ENCODE data around the gene CSF3R. TPM values are rescaled to one million over a fixed set of nuclear protein-coding genes. Genes with fewer than 3 reads are reported as not detected.

CSF3R gene
- total RNA-seq, 1 experiment from 2014 or later = 0.26 TPM

DNA sequence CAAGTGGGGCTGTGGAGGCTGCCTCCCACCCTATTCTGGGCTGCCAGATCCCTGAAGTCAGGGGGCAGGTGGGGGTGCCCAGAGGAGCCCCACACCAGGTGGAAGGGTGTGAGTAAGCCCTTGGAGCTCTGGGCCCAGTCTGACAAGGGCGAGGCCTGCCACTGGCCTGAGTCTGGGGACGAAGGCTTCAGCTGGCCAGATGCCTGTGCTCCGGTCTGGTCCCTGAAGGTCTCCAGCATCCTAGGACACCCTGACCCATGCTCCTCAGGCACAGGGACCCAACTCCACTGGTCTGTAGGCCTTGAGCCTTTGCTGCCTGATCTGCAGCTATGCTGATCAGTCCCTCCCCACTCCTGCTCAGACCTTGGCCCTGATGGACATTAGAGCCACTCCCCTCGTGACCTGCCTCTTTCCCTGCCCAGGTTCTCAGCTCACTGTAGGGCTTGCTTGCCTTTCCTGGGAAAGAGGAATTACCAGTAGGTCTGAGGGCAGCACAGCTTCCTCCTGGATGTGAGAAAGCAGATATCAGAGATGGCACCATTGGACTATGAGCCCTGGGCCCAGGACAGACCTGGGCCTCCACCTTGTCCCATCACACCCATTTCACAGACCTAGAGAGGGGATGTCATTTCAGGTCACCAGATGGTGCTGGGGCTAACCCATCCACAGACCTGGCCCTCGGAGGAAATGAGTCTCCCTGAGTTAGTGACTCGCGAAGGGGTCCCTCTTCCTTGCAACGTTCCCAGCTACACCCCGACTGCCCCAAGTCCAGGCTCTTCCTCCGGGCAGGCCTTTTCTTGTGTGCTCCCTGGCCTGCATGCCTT lies 32.8 kb upstream of the CSF3R start:
- POLR2A ChIA-PET = no interaction called here
- ATAC-seq = no peak
- no peak for DNase-seq (ENCODE audit: low spot score)

More for the DNA sequence above, 32.8 kb upstream of the CSF3R start:
- Mint-ChIP-seq H3K36me3 (no peaks in the 10 kb centered on the region), H3K27me3 (ENCODE audit: low read depth) (no peaks in the 10 kb centered on the region; the same call in 1 of the 2 replicates), H3K4me3 (no peak overlapping the region), H3K9me3 (no peaks in the 10 kb centered on the region), H3K4me1 (peaks cover 15% of the 10 kb centered on the region), H3K27ac (no peak overlapping the region)
- TF ChIP-seq, protein P1, sequence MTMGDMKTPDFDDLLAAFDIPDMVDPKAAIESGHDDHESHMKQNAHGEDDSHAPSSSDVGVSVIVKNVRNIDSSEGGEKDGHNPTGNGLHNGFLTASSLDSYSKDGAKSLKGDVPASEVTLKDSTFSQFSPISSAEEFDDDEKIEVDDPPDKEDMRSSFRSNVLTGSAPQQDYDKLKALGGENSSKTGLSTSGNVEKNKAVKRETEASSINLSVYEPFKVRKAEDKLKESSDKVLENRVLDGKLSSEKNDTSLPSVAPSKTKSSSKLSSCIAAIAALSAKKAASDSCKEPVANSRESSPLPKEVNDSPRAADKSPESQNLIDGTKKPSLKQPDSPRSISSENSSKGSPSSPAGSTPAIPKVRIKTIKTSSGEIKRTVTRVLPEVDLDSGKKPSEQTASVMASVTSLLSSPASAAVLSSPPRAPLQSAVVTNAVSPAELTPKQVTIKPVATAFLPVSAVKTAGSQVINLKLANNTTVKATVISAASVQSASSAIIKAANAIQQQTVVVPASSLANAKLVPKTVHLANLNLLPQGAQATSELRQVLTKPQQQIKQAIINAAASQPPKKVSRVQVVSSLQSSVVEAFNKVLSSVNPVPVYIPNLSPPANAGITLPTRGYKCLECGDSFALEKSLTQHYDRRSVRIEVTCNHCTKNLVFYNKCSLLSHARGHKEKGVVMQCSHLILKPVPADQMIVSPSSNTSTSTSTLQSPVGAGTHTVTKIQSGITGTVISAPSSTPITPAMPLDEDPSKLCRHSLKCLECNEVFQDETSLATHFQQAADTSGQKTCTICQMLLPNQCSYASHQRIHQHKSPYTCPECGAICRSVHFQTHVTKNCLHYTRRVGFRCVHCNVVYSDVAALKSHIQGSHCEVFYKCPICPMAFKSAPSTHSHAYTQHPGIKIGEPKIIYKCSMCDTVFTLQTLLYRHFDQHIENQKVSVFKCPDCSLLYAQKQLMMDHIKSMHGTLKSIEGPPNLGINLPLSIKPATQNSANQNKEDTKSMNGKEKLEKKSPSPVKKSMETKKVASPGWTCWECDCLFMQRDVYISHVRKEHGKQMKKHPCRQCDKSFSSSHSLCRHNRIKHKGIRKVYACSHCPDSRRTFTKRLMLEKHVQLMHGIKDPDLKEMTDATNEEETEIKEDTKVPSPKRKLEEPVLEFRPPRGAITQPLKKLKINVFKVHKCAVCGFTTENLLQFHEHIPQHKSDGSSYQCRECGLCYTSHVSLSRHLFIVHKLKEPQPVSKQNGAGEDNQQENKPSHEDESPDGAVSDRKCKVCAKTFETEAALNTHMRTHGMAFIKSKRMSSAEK (CRISPR knock-in tag; IDR thresholded peaks at IDR 0.05; ENCODE audit: borderline replicate concordance) = no peak
- no peak for TF ChIP-seq GTF2I (CRISPR knock-in tag; conservative IDR thresholded peaks at IDR 0.05)
- no peak for TF ChIP-seq MYBL2 (CRISPR knock-in tag; IDR thresholded peaks at IDR 0.05)
- TF ChIP-seq SP1 (CRISPR knock-in tag; conservative IDR thresholded peaks at IDR 0.05) = no peak
- TF ChIP-seq JAZF1 (CRISPR knock-in tag; IDR thresholded peaks at IDR 0.05) = no peak
- TF ChIP-seq, protein P2, sequence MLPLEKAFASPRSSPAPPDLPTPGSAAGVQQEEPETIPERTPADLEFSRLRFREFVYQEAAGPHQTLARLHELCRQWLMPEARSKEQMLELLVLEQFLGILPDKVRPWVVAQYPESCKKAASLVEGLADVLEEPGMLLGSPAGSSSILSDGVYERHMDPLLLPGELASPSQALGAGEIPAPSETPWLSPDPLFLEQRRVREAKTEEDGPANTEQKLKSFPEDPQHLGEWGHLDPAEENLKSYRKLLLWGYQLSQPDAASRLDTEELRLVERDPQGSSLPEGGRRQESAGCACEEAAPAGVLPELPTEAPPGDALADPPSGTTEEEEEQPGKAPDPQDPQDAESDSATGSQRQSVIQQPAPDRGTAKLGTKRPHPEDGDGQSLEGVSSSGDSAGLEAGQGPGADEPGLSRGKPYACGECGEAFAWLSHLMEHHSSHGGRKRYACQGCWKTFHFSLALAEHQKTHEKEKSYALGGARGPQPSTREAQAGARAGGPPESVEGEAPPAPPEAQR (CRISPR knock-in tag; IDR thresholded peaks at IDR 0.05) = no peak
- TF ChIP-seq NR2C2 (CRISPR knock-in tag; IDR thresholded peaks at IDR 0.05) = no peak
- TF ChIP-seq, protein P3, sequence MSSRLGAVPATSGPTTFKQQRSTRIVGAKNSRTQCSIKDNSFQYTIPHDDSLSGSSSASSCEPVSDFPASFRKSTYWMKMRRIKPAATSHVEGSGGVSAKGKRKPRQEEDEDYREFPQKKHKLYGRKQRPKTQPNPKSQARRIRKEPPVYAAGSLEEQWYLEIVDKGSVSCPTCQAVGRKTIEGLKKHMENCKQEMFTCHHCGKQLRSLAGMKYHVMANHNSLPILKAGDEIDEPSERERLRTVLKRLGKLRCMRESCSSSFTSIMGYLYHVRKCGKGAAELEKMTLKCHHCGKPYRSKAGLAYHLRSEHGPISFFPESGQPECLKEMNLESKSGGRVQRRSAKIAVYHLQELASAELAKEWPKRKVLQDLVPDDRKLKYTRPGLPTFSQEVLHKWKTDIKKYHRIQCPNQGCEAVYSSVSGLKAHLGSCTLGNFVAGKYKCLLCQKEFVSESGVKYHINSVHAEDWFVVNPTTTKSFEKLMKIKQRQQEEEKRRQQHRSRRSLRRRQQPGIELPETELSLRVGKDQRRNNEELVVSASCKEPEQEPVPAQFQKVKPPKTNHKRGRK (CRISPR knock-in tag; IDR thresholded peaks at IDR 0.05; ENCODE audit: borderline replicate concordance) = no peak
- TF ChIP-seq FOXK1 (CRISPR knock-in tag; IDR thresholded peaks at IDR 0.05) = no peak
- TF ChIP-seq NFYB (CRISPR knock-in tag; conservative IDR thresholded peaks at IDR 0.05; ENCODE audit: low read depth) = no peak
- TF ChIP-seq, protein P4, sequence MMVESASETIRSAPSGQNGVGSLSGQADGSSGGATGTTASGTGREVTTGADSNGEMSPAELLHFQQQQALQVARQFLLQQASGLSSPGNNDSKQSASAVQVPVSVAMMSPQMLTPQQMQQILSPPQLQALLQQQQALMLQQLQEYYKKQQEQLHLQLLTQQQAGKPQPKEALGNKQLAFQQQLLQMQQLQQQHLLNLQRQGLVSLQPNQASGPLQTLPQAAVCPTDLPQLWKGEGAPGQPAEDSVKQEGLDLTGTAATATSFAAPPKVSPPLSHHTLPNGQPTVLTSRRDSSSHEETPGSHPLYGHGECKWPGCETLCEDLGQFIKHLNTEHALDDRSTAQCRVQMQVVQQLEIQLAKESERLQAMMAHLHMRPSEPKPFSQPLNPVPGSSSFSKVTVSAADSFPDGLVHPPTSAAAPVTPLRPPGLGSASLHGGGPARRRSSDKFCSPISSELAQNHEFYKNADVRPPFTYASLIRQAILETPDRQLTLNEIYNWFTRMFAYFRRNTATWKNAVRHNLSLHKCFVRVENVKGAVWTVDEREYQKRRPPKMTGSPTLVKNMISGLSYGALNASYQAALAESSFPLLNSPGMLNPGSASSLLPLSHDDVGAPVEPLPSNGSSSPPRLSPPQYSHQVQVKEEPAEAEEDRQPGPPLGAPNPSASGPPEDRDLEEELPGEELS (CRISPR knock-in tag; IDR thresholded peaks at IDR 0.05) = no peak
- TF ChIP-seq GRHL2 (CRISPR knock-in tag; IDR thresholded peaks at IDR 0.05; ENCODE audit: insufficient replicate concordance, severe bottlenecking) = no peak
- TF ChIP-seq, protein P5, sequence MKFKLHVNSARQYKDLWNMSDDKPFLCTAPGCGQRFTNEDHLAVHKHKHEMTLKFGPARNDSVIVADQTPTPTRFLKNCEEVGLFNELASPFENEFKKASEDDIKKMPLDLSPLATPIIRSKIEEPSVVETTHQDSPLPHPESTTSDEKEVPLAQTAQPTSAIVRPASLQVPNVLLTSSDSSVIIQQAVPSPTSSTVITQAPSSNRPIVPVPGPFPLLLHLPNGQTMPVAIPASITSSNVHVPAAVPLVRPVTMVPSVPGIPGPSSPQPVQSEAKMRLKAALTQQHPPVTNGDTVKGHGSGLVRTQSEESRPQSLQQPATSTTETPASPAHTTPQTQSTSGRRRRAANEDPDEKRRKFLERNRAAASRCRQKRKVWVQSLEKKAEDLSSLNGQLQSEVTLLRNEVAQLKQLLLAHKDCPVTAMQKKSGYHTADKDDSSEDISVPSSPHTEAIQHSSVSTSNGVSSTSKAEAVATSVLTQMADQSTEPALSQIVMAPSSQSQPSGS (CRISPR knock-in tag; IDR thresholded peaks at IDR 0.05; ENCODE audit: borderline replicate concordance, low read depth) = no peak
- TF ChIP-seq ZNF416 (CRISPR knock-in tag; IDR thresholded peaks at IDR 0.05) = no peak
- CTCF ChIA-PET = interaction anchor here (0.5 to 2.8 kb wide), 67 partner anchors 9 to 972 kb away, joined by 3 to 38 read pairs (median 5); partner anchors contain the start of genes CSF3R, MRPS15 and OSCP1
